ENCODE data around the gene TRAPPC4. TPM values are rescaled to one million over a fixed set of nuclear protein-coding genes. Genes with fewer than 3 reads are reported as not detected.
"Not testable (repeated sequence)": the region's sequence is repeated elsewhere in the genome, so short reads cannot be mapped to it uniquely, and the experiment has no call there.

The TRAPPC4 gene
- total and polyA plus RNA-seq, 2 donors (not counting 1 experiment from before 2014, with no cell fraction given): 61.4 to 64.5 TPM

- DNase-seq: not testable (repeated sequence)
Observed at GRCh38 chr11:119033421-119033820, 14.9 kb downstream of the TRAPPC4 start.

GRCh38 chr11:119034813-119035212, 16.2 kb downstream of the TRAPPC4 start:
- intact Hi-C loops (cut with micrococcal nuclease): no loop called here
- DNase-seq (no peak), ATAC-seq (ENCODE audit: low read depth) (no peak)
- Histone ChIP-seq H3K27me3 (replicated peaks in 1 of 4; ENCODE audit: control extremely low read depth in 1 of 4, control insufficient read depth in 3 of 4, insufficient read depth in 4 of 4, low read length in 3 of 4) (no peaks in the 10 kb centered on the region), H3K9ac (ENCODE audit: low read length) (no peak overlapping the region), H2AFZ (ENCODE audit: insufficient read depth, low read depth, low read length, poor library complexity, severe bottlenecking) (no peak overlapping the region), H4K20me1 (ENCODE audit: control insufficient read depth, insufficient read depth, low read length, poor library complexity, severe bottlenecking) (no peaks in the 10 kb centered on the region), H3K79me2 (ENCODE audit: control insufficient read depth, insufficient read depth, low read length) (no peaks in the 10 kb centered on the region), H3K4me2 (replicated peaks; ENCODE audit: low read depth, low read length, poor library complexity, severe bottlenecking) (no peak overlapping the region), H3K36me3 (replicated peaks in 1 of 2; ENCODE audit: control extremely low read depth in 1 of 2, control insufficient read depth in 1 of 2, extremely low read depth in 1 of 2, insufficient read depth in 2 of 2, low read length in 1 of 2) (no peaks in the 10 kb centered on the region), H3K4me1 (ENCODE audit: control insufficient read depth in 2 of 2, insufficient read depth in 2 of 2, low read length in 2 of 2) (peaks cover 2 to 14% of the 10 kb centered on the region in 2 donors), H3K9me3 (ENCODE audit: control extremely low read depth in 1 of 3, control insufficient read depth in 2 of 3, insufficient read depth in 1 of 3, low read length in 2 of 3) (no peaks in the 10 kb centered on the region), H3K4me3 (ENCODE audit: control extremely low read depth in 1 of 5, extremely low read depth in 1 of 5, insufficient read depth in 1 of 5, low read depth in 2 of 5, low read length in 4 of 5) (no peak overlapping the region), H3K27ac (ENCODE audit: low read length in 2 of 2) (no peak overlapping the region)
- 77% methylated on average over 3 of the region's 3 CpGs for WGBS (ENCODE audit: insufficient coverage)
- TF ChIP-seq CTCF (IDR thresholded peaks at IDR 0.05) (no peak), EZH2 (IDR thresholded peaks at IDR 0.05; ENCODE audit: borderline replicate concordance, insufficient read depth, low read depth, low read length, poor library complexity, severe bottlenecking) (no peak)
- Mint-ChIP-seq H3K27me3 (no peaks in the 10 kb centered on the region), H3K27ac (no peak overlapping the region), H3K4me3 (no peak overlapping the region), H3K4me1 (peaks cover 22% of the 10 kb centered on the region), H3K9me3 (ENCODE audit: insufficient read depth) (no peaks in the 10 kb centered on the region)
- ChIA-PET CTCF (interaction anchor here (0.7 kb wide), 1 partner anchor 108 kb away, joined by 3 read pairs; no protein-coding TSS in a partner anchor), POLR2A (no interaction called here)

More at GRCh38 chr11:119033421-119033820, 14.9 kb downstream of the TRAPPC4 start:
- ATAC-seq (ENCODE audit: low read depth); H3K27ac Mint-ChIP-seq; H3K4me3 Mint-ChIP-seq; H3K9ac ChIP-seq (ENCODE audit: low read length); H3K9me3 Mint-ChIP-seq (ENCODE audit: insufficient read depth); H3K4me2 ChIP-seq (replicated peaks; ENCODE audit: low read depth, low read length, poor library complexity, severe bottlenecking); H3K27me3 Mint-ChIP-seq; H4K20me1 ChIP-seq (ENCODE audit: control insufficient read depth, insufficient read depth, low read length, poor library complexity, severe bottlenecking); H3K4me3 ChIP-seq (ENCODE audit: control extremely low read depth in 1 of 5, extremely low read depth in 1 of 5, insufficient read depth in 1 of 5, low read depth in 2 of 5, low read length in 4 of 5); H3K27me3 ChIP-seq (replicated peaks in 1 of 4; ENCODE audit: control extremely low read depth in 1 of 4, control insufficient read depth in 3 of 4, insufficient read depth in 4 of 4, low read length in 3 of 4); H3K79me2 ChIP-seq (ENCODE audit: control insufficient read depth, insufficient read depth, low read length); H3K9me3 ChIP-seq (ENCODE audit: control extremely low read depth in 1 of 3, control insufficient read depth in 2 of 3, insufficient read depth in 1 of 3, low read length in 2 of 3); H3K27ac ChIP-seq (ENCODE audit: low read length in 2 of 2); intact Hi-C loops (cut with micrococcal nuclease); H2AFZ ChIP-seq (ENCODE audit: insufficient read depth, low read depth, low read length, poor library complexity, severe bottlenecking); H3K36me3 ChIP-seq (replicated peaks in 1 of 2; ENCODE audit: control extremely low read depth in 1 of 2, control insufficient read depth in 1 of 2, extremely low read depth in 1 of 2, insufficient read depth in 2 of 2, low read length in 1 of 2): not testable (repeated sequence)
- ChIA-PET CTCF (interaction anchor here (0.7 to 1.2 kb wide), 3 partner anchors 24 to 411 kb away, joined by 3 to 7 read pairs (median 5); partner anchors contain the start of gene HYOU1), POLR2A (interaction anchor here (0.6 kb wide), 1 partner anchor 266 kb away, joined by 7 read pairs; no protein-coding TSS in a partner anchor)
- H3K4me1 Mint-ChIP-seq: peaks cover 20% of the 10 kb centered on the region
- 100% methylated on average over 2 of the region's 10 CpGs for WGBS (ENCODE audit: insufficient coverage)
- H3K4me1 ChIP-seq (ENCODE audit: control insufficient read depth in 2 of 2, insufficient read depth in 2 of 2, low read length in 2 of 2): peaks cover 4 to 10% of the 10 kb centered on the region in 2 donors

All from B cell (primary cell).